Testis (tissue), 2 donors: ENCODE measurements around the gene JMJD7.

ENCODE experiments used
- POLR2A ChIP-seq: fragments of 450-650 bp; IDR thresholded peaks from one replicate; pipeline ENCODE4 v1.6.1; 2017; ENCODE audit warnings: antibody characterized with exemption, mild to moderate bottlenecking, moderate library complexity
- TF ChIP-seq, protein P1 (sequence below), 3 experiments: fragments of 450-650 bp in 2 of 3; fragments of 200-600 bp in 1 of 3; sonication (generic) in 1 of 3; IDR thresholded peaks; one replicate each; pipeline ENCODE4 v1.5.1; 2016 to 2019; ENCODE audit warnings: antibody characterized with exemption in 3 of 3, mild to moderate bottlenecking in 2 of 3, moderate library complexity in 1 of 3

DNA sequence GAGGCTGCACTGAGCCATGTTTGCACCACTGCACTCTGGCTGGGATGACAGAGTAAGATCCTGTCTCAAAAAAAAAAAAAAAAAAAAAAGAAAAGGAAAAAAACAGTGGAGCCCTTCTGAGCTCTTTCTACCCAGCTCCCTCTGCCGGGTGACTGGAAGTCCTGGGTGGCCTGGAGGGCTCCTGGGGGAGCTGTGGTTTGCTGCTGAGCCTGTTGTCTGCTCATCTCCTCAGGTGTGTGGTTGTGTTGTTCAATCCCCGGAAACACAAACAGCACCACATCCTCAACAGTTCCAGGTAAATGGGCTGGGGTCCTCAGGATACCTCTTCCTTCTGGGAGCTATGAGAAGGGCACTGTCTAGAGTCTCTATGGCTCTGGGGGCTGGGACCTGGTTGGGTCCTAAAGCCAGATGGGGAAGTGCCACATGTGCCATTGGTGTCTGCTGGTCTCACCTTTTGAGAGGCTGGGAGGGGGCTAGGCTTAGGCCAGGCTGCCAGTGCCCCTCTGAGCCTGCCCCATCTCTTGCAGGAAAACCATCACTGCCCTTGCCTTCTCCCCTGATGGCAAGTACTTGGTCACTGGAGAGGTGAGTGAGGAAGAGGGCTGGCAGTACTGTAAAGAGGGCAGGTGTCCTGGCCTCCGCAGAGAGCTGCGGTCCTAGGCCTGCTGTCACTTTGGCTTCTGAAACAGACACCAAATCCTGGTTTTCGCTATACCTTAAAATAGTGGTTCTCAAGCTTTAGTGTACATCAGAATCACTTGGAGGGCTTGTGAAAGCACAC, 17.1 kb upstream of the JMJD7 start:
- TF ChIP-seq, protein P1, sequence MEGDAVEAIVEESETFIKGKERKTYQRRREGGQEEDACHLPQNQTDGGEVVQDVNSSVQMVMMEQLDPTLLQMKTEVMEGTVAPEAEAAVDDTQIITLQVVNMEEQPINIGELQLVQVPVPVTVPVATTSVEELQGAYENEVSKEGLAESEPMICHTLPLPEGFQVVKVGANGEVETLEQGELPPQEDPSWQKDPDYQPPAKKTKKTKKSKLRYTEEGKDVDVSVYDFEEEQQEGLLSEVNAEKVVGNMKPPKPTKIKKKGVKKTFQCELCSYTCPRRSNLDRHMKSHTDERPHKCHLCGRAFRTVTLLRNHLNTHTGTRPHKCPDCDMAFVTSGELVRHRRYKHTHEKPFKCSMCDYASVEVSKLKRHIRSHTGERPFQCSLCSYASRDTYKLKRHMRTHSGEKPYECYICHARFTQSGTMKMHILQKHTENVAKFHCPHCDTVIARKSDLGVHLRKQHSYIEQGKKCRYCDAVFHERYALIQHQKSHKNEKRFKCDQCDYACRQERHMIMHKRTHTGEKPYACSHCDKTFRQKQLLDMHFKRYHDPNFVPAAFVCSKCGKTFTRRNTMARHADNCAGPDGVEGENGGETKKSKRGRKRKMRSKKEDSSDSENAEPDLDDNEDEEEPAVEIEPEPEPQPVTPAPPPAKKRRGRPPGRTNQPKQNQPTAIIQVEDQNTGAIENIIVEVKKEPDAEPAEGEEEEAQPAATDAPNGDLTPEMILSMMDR (IDR thresholded peaks at IDR 0.05) = no peak
- no peak for TF ChIP-seq POLR2A
